VCaP (cell line): ENCODE data around the gene ACVR2B.

Experiments used
- H3K27ac ChIP-seq: fragments of 450-650 bp; 2 replicates; pipeline ENCODE4 v1.5.1; 2017
- CTCF ChIP-seq: fragments of 450-650 bp; conservative IDR thresholded peaks from 2 replicates; pipeline ENCODE4 v1.5.1; 2017; ENCODE audit warnings: mild to moderate bottlenecking, moderate library complexity

The ACVR2B gene

GRCh38 chr3:38457111-38458003 lies 3.7 kb downstream of the ACVR2B start:
- no peak overlapping the region; the same call in 1 of the 2 replicates for H3K27ac ChIP-seq
- TF ChIP-seq CTCF: no peak

DNA sequence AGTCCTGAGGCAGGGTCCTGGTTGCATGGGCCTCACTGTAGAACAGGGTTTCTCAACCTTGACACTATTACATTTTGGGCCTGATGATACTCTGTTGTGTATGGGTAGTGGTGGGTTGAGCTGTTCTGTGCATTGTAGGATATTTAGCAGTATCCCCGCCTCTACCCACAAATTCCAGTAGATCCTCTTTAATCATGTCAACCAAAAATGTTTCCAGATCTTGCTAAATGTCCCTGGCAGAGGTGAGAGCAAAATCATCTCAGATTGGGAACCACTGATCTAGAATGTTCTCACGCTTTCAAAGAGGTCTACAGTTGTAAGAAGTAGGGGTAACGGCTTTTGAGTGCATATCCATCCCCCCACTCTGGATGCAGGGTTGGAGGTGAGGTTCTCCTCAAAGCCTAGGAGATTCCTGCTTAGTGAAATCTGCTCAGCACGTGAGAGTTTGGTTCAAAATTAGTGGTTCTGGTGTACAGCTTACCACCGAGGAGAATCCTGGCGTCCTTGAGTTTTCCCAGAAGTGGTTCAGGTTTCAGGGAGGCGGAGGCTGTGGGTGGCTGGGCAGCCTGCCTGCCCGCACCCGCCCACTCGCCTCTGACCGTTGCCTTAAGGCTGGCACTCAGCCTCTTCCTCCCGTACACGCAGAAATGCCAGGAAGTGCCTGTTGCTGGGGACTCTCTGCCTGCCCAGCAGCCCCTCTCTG lies 5.3 kb downstream of the ACVR2B start:
- H3K27ac ChIP-seq: peak overlapping the region; percentile 41; the same call in 1 of the 2 replicates
- TF ChIP-seq CTCF: no peak

DNA sequence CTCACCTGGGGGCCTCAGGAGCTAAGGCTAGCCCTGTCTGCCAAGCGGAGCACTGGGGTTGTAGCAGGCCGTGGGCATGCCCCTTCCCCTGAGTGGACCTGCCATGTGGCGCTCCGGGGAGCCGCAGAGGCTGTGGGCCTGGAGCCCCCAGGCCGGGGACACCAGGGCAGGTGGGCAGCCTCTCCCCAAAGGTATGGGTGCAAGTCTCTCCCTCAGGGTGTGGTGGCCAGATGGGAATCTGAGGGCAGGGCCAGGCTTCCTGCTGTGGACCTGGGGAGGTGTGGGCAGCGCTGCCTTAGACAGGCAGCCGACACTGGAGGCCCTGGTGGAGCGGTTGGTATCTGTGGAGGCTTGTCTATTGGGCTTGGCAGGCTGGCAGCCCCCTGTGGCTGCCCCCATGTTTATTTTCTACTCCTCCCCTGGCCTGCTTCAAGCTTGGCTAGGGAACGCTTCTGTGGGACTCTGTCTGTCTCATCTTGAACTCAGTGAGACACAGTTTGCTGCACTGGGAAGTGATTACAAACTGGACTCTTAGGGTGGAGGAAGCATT lies 5.9 kb downstream of the ACVR2B start:
- no peak for TF ChIP-seq CTCF
- H3K27ac ChIP-seq: peak overlapping the region; percentile 41; the same call in 1 of the 2 replicates

GRCh38 chr3:38460377-38461270 lies 6.9 kb downstream of the ACVR2B start:
- TF ChIP-seq CTCF: no peak
- no peak overlapping the region for H3K27ac ChIP-seq

GRCh38 chr3:38465588-38466154 lies 12.0 kb downstream of the ACVR2B start:
- H3K27ac ChIP-seq: no peak overlapping the region
- TF ChIP-seq CTCF: no peak

GRCh38 chr3:38468765-38469164 lies 15.1 kb downstream of the ACVR2B start:
- peak overlapping the region; percentile 68 for H3K27ac ChIP-seq
- TF ChIP-seq CTCF: no peak
